ACHN (cell line): Measurements from ENCODE around the gene CACNA1H.
"Not testable (repeated sequence)": the region's sequence is repeated elsewhere in the genome, so short reads cannot be mapped to it uniquely, and the experiment has no call there.

Experiments
- DNase-seq: peaks from one replicate; pipeline ENCODE4 v3.0.0-alpha.2; 2015
- in situ Hi-C: cut with HindIII; loops from 2 replicates; pipeline ENCODE4 v1.10.0; 2017; ENCODE audit warnings: low sequenced_read_pairs, low pct_ligation_motif_present, low pct_unique_long_range_greater_than_20kb

The CACNA1H gene

GRCh38 chr16:1263591-1264344 is 110.9 kb downstream of the CACNA1H start:
- no peak for DNase-seq
- in situ Hi-C loops = no loop called here

- DNase-seq = no peak
- in situ Hi-C loops = no loop called here
Observed at GRCh38 chr16:1264345-1265089, 111.6 kb downstream of the CACNA1H start.

- DNase-seq = no peak
- in situ Hi-C loops = no loop called here
Observed at GRCh38 chr16:1265090-1265630, 112.3 kb downstream of the CACNA1H start.

- in situ Hi-C loops = no loop called here
- no peak for DNase-seq
Observed at GRCh38 chr16:1265826-1266225, 112.9 kb downstream of the CACNA1H start.

- DNase-seq, in situ Hi-C loops: not testable (repeated sequence)
Observed at GRCh38 chr16:1269418-1269817, 116.5 kb downstream of the CACNA1H start.

- DNase-seq = no peak
- in situ Hi-C loops = no loop called here
Observed at GRCh38 chr16:1271380-1271723, 118.4 kb downstream of the CACNA1H start.
